ENCODE data around the gene TRAPPC3. TPM values are rescaled to one million over a fixed set of nuclear protein-coding genes. Genes with fewer than 3 reads are reported as not detected.

The TRAPPC3 gene
- total and polyA plus RNA-seq, 2 donors from 2014 or later, result 58.4 to 102 TPM

- no peak for FAIRE-seq
- intact Hi-C loops (cut with DNase I), result no loop called here
- Histone ChIP-seq H3K36me3 (ENCODE audit: control insufficient read depth in 2 of 3, insufficient read depth in 3 of 3, low read length in 3 of 3) (no peaks in the 10 kb centered on the region), H3K27ac (ENCODE audit: low read depth in 2 of 2, low read length in 2 of 2) (no peak within 1 kb of the TSS), H3K9me3 (ENCODE audit: control insufficient read depth in 2 of 3, insufficient read depth in 1 of 3, low read length in 3 of 3) (no peaks in the 10 kb centered on the region), H3K4me3 (ENCODE audit: low read length in 3 of 3) (peak within 1 kb of the TSS in 1 of 3 donors; percentile 32), H3K4me1 (ENCODE audit: control insufficient read depth in 2 of 3, insufficient read depth in 2 of 3, low read depth in 1 of 3, low read length in 3 of 3) (peaks cover 0 to 4% (median 0%) of the 10 kb centered on the region in 3 donors), H3K27me3 (ENCODE audit: control insufficient read depth, insufficient read depth, low read length) (peaks cover 3% of the 10 kb centered on the region), H3K9ac (ENCODE audit: low read length in 3 of 3) (no peak within 1 kb of the TSS)
- TF ChIP-seq CTCF (IDR thresholded peaks at IDR 0.05; ENCODE audit: borderline replicate concordance, extremely low read depth, insufficient read depth), result no peak
- peak in 4 of 5 donors; percentile 29 to 78 (median 54) for DNase-seq
These were observed 23.9 kb downstream of the TRAPPC3 start, which contains the start of gene COL8A2 for GRCh38 chr1:36125129-36125991. Gene COL8A2 (minus strand): TSS chr1:36125222. CDS start chr1:36100242, 24,980 bp downstream.

GRCh38 chr1:36124404-36125128, 24.7 kb downstream of the TRAPPC3 start:
- H3K4me3 ChIP-seq (ENCODE audit: low read length in 3 of 3), result no peak overlapping the region
- no peak for FAIRE-seq

GRCh38 chr1:36123356-36123755, 25.9 kb downstream of the TRAPPC3 start:
- H3K4me3 ChIP-seq (ENCODE audit: low read length in 3 of 3), result no peak overlapping the region
- H3K4me1 ChIP-seq (ENCODE audit: control insufficient read depth in 2 of 3, insufficient read depth in 2 of 3, low read depth in 1 of 3, low read length in 3 of 3), result peaks cover 0 to 4% (median 0%) of the 10 kb centered on the region in 3 donors
- H3K27me3 ChIP-seq (ENCODE audit: control insufficient read depth, insufficient read depth, low read length), result peaks cover 3% of the 10 kb centered on the region
- H3K9ac ChIP-seq (ENCODE audit: low read length in 3 of 3), result no peak overlapping the region
- H3K36me3 ChIP-seq (ENCODE audit: control insufficient read depth in 2 of 3, insufficient read depth in 3 of 3, low read length in 3 of 3), result no peaks in the 10 kb centered on the region
- no peak overlapping the region for H3K27ac ChIP-seq (ENCODE audit: low read depth in 2 of 2, low read length in 2 of 2)
- FAIRE-seq (no peak), DNase-seq (no peak)
- intact Hi-C loops (cut with DNase I), result no loop called here
- H3K9me3 ChIP-seq (ENCODE audit: control insufficient read depth in 2 of 3, insufficient read depth in 1 of 3, low read length in 3 of 3), result no peaks in the 10 kb centered on the region
- TF ChIP-seq CTCF (IDR thresholded peaks at IDR 0.05; ENCODE audit: borderline replicate concordance, extremely low read depth, insufficient read depth), result no peak

More at GRCh38 chr1:36124404-36125128, 24.7 kb downstream of the TRAPPC3 start:
- DNase-seq, result no peak
- Histone ChIP-seq H3K27ac (ENCODE audit: low read depth in 2 of 2, low read length in 2 of 2) (no peak overlapping the region), H3K4me1 (ENCODE audit: control insufficient read depth in 2 of 3, insufficient read depth in 2 of 3, low read depth in 1 of 3, low read length in 3 of 3) (peaks cover 0 to 4% (median 0%) of the 10 kb centered on the region in 3 donors), H3K27me3 (ENCODE audit: control insufficient read depth, insufficient read depth, low read length) (peaks cover 3% of the 10 kb centered on the region), H3K36me3 (ENCODE audit: control insufficient read depth in 2 of 3, insufficient read depth in 3 of 3, low read length in 3 of 3) (no peaks in the 10 kb centered on the region), H3K9me3 (ENCODE audit: control insufficient read depth in 2 of 3, insufficient read depth in 1 of 3, low read length in 3 of 3) (no peaks in the 10 kb centered on the region), H3K9ac (ENCODE audit: low read length in 3 of 3) (no peak overlapping the region)
- intact Hi-C loops (cut with DNase I), result no loop called here
- TF ChIP-seq CTCF (IDR thresholded peaks at IDR 0.05; ENCODE audit: borderline replicate concordance, extremely low read depth, insufficient read depth), result no peak

Measured in kidney (tissue), 14 donors.